Raji (cell line): Measurements from ENCODE around the gene MVB12B.

ENCODE experiments used
- POLR2A ChIP-seq: IDR thresholded peaks from 2 replicates; pipeline ENCODE4 v1.6.1; 2011; ENCODE audit warnings: low read depth, low read length, control low read depth; ENCODE audit not compliant: insufficient read depth

Gene MVB12B

GRCh38 chr9:126361810-126362238 lies 35.2 kb downstream of the MVB12B start:
- no peak for TF ChIP-seq POLR2A

GRCh38 chr9:126363250-126363649 lies 36.6 kb downstream of the MVB12B start:
- no peak for TF ChIP-seq POLR2A

GRCh38 chr9:126363847-126364671 lies 37.4 kb downstream of the MVB12B start:
- TF ChIP-seq POLR2A, result no peak

- no peak for TF ChIP-seq POLR2A
These were observed 39.2 kb downstream of the MVB12B start for GRCh38 chr9:126365780-126366179.

- no peak for TF ChIP-seq POLR2A
These were observed 39.9 kb downstream of the MVB12B start for GRCh38 chr9:126366366-126367011.

- TF ChIP-seq POLR2A, result no peak
These were observed 40.5 kb downstream of the MVB12B start for GRCh38 chr9:126367139-126367538.

GRCh38 chr9:126367616-126368015 lies 41.0 kb downstream of the MVB12B start:
- no peak for TF ChIP-seq POLR2A

GRCh38 chr9:126368020-126368419 lies 41.4 kb downstream of the MVB12B start:
- TF ChIP-seq POLR2A, result no peak

- no peak for TF ChIP-seq POLR2A
These were observed 44.6 kb downstream of the MVB12B start for GRCh38 chr9:126371007-126371870.

GRCh38 chr9:126372716-126373115 lies 46.1 kb downstream of the MVB12B start:
- TF ChIP-seq POLR2A, result no peak

- TF ChIP-seq POLR2A, result no peak
These were observed 46.6 kb downstream of the MVB12B start for GRCh38 chr9:126373241-126373640.

- TF ChIP-seq POLR2A, result no peak
These were observed 47.7 kb downstream of the MVB12B start for GRCh38 chr9:126374366-126374781.

- no peak for TF ChIP-seq POLR2A
These were observed 48.8 kb downstream of the MVB12B start for GRCh38 chr9:126375386-126375785.

- TF ChIP-seq POLR2A, result no peak
These were observed 49.9 kb downstream of the MVB12B start for GRCh38 chr9:126376311-126377175.

- TF ChIP-seq POLR2A, result no peak
These were observed 50.5 kb downstream of the MVB12B start for GRCh38 chr9:126377176-126377509.

GRCh38 chr9:126377536-126377935 lies 50.9 kb downstream of the MVB12B start:
- no peak for TF ChIP-seq POLR2A
